Measurements from ENCODE around the gene MMP2. TPM values are rescaled to one million over a fixed set of nuclear protein-coding genes. Genes with fewer than 3 reads are reported as not detected.

The MMP2 gene
- total RNA-seq, 3 donors from 2014 or later = 30.1 to 193 (median 153) TPM

- Histone ChIP-seq H3K4me1 (ENCODE audit: low read depth) (peaks cover 34% of the 10 kb centered on the region), H3K9me3 (no peaks in the 10 kb centered on the region), H3K4me3 (no peak overlapping the region), H3K36me3 (ENCODE audit: low read depth) (no peaks in the 10 kb centered on the region)
- ATAC-seq (no peak), DNase-seq (no peak)
- TF ChIP-seq, protein P1, sequence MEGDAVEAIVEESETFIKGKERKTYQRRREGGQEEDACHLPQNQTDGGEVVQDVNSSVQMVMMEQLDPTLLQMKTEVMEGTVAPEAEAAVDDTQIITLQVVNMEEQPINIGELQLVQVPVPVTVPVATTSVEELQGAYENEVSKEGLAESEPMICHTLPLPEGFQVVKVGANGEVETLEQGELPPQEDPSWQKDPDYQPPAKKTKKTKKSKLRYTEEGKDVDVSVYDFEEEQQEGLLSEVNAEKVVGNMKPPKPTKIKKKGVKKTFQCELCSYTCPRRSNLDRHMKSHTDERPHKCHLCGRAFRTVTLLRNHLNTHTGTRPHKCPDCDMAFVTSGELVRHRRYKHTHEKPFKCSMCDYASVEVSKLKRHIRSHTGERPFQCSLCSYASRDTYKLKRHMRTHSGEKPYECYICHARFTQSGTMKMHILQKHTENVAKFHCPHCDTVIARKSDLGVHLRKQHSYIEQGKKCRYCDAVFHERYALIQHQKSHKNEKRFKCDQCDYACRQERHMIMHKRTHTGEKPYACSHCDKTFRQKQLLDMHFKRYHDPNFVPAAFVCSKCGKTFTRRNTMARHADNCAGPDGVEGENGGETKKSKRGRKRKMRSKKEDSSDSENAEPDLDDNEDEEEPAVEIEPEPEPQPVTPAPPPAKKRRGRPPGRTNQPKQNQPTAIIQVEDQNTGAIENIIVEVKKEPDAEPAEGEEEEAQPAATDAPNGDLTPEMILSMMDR (IDR thresholded peaks at IDR 0.05) = no peak
- intact Hi-C loops (cut with DNase I, micrococcal nuclease) = no loop called here
Measured at GRCh38 chr16:55503726-55504550, 24.9 kb downstream of the MMP2 start.

DNA sequence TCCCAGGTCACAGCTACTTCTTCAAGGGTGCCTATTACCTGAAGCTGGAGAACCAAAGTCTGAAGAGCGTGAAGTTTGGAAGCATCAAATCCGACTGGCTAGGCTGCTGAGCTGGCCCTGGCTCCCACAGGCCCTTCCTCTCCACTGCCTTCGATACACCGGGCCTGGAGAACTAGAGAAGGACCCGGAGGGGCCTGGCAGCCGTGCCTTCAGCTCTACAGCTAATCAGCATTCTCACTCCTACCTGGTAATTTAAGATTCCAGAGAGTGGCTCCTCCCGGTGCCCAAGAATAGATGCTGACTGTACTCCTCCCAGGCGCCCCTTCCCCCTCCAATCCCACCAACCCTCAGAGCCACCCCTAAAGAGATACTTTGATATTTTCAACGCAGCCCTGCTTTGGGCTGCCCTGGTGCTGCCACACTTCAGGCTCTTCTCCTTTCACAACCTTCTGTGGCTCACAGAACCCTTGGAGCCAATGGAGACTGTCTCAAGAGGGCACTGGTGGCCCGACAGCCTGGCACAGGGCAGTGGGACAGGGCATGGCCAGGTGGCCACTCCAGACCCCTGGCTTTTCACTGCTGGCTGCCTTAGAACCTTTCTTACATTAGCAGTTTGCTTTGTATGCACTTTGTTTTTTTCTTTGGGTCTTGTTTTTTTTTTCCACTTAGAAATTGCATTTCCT, 26.5 kb downstream of the MMP2 start:
- H3K4me3 ChIP-seq = no peak overlapping the region
- H3K36me3 ChIP-seq (ENCODE audit: low read depth) = no peaks in the 10 kb centered on the region
- peaks cover 33% of the 10 kb centered on the region for H3K4me1 ChIP-seq (ENCODE audit: low read depth)
- no peak for DNase-seq
- TF ChIP-seq, protein P1 (IDR thresholded peaks at IDR 0.05) = no peak
- intact Hi-C loops (cut with DNase I, micrococcal nuclease) = no loop called here
- ATAC-seq = no peak
- H3K9me3 ChIP-seq = no peaks in the 10 kb centered on the region

GRCh38 chr16:55506083-55506482, 27.1 kb downstream of the MMP2 start:
- Histone ChIP-seq H3K36me3 (ENCODE audit: low read depth) (no peaks in the 10 kb centered on the region), H3K4me1 (ENCODE audit: low read depth) (peaks cover 30% of the 10 kb centered on the region), H3K4me3 (no peak overlapping the region), H3K9me3 (no peaks in the 10 kb centered on the region)
- peak; percentile 10 for ATAC-seq
- no peak for DNase-seq
- TF ChIP-seq, protein P1 (IDR thresholded peaks at IDR 0.05) = no peak
- intact Hi-C loops (cut with DNase I, micrococcal nuclease) = no loop called here

DNA sequence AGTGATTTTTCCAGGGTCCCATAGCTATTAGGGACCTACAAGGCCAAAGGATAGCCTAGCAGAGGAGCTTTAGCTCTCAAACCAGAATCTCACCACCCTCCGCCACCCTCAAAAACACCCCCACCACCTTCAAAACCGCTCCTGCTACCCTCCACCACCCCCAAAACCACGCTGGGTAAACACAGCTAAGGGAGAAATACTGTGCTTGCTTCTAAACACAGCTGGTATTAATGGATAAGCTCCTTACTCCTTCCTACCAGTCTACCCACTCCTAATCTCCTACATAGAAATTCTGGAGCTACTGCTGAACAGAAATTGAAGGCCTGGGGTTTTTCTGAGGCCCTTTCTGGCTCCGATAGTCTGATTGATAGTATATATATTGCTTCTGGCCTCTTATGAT, 27.7 kb downstream of the MMP2 start:
- intact Hi-C loops (cut with DNase I, micrococcal nuclease) = no loop called here
- Histone ChIP-seq H3K9me3 (no peaks in the 10 kb centered on the region), H3K4me1 (ENCODE audit: low read depth) (peaks cover 25% of the 10 kb centered on the region), H3K4me3 (no peak overlapping the region), H3K36me3 (ENCODE audit: low read depth) (no peaks in the 10 kb centered on the region)
- TF ChIP-seq, protein P1 (IDR thresholded peaks at IDR 0.05) = no peak
- DNase-seq = no peak
- ATAC-seq = no peak

DNA sequence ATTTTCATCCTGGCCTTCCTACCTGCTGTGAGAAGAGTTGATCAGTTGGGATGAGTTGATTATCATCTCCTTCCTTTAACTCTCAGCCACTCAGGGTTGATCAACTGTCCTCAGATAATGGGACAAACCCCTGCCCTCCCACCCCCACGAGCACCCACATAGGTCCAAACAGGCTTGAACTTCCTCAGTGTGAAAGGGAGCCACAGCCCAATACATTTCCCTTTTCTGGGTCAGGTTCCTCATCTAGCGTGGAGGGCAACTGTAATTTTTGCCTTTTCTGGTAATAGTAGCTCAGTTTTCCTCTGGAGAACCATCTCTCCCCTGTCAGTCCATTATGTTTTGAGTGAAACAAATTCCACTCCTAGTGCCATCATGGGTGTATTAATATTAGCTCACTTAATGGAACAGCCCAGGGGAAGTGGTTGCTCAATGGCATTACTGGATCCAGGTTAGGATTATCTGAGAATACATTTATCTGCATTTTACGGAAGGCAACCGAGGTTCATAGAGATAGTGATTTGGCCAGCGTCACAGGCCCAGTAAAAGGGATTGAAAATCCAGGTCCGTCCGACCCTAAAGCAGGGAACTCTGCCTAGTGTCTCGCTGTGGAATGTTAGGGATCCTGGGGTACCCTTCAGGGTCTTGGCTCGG, 29.4 kb downstream of the MMP2 start:
- Histone ChIP-seq H3K9me3 (peaks cover 4% of the 10 kb centered on the region), H3K4me1 (ENCODE audit: low read depth) (peaks cover 11% of the 10 kb centered on the region), H3K4me3 (no peak overlapping the region), H3K36me3 (ENCODE audit: low read depth) (no peaks in the 10 kb centered on the region)
- DNase-seq (no peak), ATAC-seq (no peak)
- TF ChIP-seq, protein P1 (IDR thresholded peaks at IDR 0.05) = no peak
- intact Hi-C loops (cut with DNase I, micrococcal nuclease) = no loop called here
